Right lobe of liver (tissue), 4 donors: Measurements from ENCODE around the gene PLIN4.

Source experiments
- CTCF ChIP-seq, 4 donors: fragments of 200-600 bp in 3 of 4; fragments of 450-650 bp in 1 of 4; IDR thresholded peaks; one replicate each; pipeline versions ENCODE4 v1.5.1 to v1.8.0; 2016 to 2022; ENCODE audit warnings: antibody characterized with exemption in 4 of 4, mild to moderate bottlenecking in 2 of 4
- POLR2A ChIP-seq: fragments of 450-650 bp; IDR thresholded peaks from one replicate; pipeline ENCODE4 v1.6.1; 2017; ENCODE audit warnings: antibody characterized with exemption, mild to moderate bottlenecking
- donor health status: DM: no; HTN: no; CAD: no.
- donor health status: DM: no; HTN: no; CAD: no.
- donor health status: DM: no; HTN: yes; CAD: no.

- TF ChIP-seq CTCF (IDR thresholded peaks at IDR 0.05) (no peak), POLR2A (no peak)
Observed at GRCh38 chr19:4452230-4452990, 65.9 kb downstream of the PLIN4 start.
